Measurements from ENCODE around the gene NMRAL1.

NMRAL1 gene

DNA sequence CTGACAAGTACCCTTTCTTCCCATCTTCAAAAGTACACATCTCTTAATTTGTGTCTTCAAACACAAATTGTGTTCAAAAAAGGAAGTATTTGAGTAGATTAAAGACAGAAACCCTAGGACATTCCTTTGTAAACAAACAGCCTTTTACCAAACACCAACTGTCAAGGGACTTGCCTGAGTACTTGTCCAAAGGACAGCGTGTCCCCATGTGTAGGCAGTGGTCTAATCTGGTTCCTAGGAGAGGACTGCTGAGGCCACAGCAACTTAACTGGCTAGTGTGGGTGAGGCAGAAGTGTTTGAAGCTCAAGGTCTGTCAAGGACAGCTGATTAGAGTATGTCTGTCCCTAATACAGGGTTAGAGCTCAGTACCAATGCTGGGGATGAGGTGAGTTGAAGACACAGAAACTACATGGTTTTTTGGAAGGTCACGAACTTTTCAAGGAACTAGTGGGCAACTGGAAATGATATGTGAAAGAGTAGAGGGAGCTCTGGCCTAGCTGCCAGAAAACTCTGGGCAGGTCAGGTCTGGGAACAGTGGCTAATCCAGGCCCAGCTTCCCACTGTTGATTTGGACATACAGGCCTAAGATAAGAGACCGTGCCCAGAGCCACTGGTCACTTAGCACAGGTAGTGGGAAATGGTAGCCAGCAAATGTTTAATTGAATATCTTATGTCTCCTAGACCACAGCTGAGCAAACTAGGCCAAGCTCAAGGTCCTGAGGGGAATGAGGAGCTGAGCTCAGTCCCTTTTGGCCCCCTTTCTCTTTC lies 11.9 kb upstream of the NMRAL1 start:
- Histone ChIP-seq H3K36me3 (ENCODE audit: control insufficient read depth in 2 of 2, insufficient read depth in 1 of 2, low read length in 2 of 2) (peaks cover 9 to 28% of the 10 kb centered on the region in 2 experiments; a peak in 2 of 3 replicates), H3K27ac (ENCODE audit: extremely low read depth, low read depth, low read length) (no peak overlapping the region)
- POLR2A ChIA-PET, result interaction anchor here (0.8 to 1.0 kb wide), 3 partner anchors 10 to 215 kb away, joined by 3 read pairs; partner anchors contain the start of gene HMOX2

More for the DNA sequence above, 11.9 kb upstream of the NMRAL1 start:
- TF ChIP-seq ZNF549 (tag by site-specific recombination; IDR thresholded peaks at IDR 0.05) (no peak), ZBTB8A (tag by site-specific recombination; IDR thresholded peaks at IDR 0.05) (no peak), ZNF416 (tag by site-specific recombination; IDR thresholded peaks at IDR 0.05) (no peak), ZNF473 (tag by site-specific recombination; IDR thresholded peaks at IDR 0.05) (no peak), ZNF510 (tag by site-specific recombination; IDR thresholded peaks at IDR 0.05; ENCODE audit: insufficient replicate concordance) (no peak), ZNF660 (tag by site-specific recombination; IDR thresholded peaks at IDR 0.05) (no peak), ZNF169 (tag by site-specific recombination; IDR thresholded peaks at IDR 0.05) (no peak), ZIC2 (tag by site-specific recombination; IDR thresholded peaks at IDR 0.05) (no peak), OSR2 (tag by site-specific recombination; IDR thresholded peaks at IDR 0.05) (no peak), PRDM2 (tag by site-specific recombination; IDR thresholded peaks at IDR 0.05; ENCODE audit: borderline replicate concordance) (no peak), ZNF133 (tag by site-specific recombination; IDR thresholded peaks at IDR 0.05) (no peak), KLF16 (tag by site-specific recombination; IDR thresholded peaks at IDR 0.05) (no peak), ZNF140 (tag by site-specific recombination; IDR thresholded peaks at IDR 0.05) (no peak), ZBTB20 (tag by site-specific recombination; IDR thresholded peaks at IDR 0.05) (no peak), ZNF138 (tag by site-specific recombination; IDR thresholded peaks at IDR 0.05; ENCODE audit: borderline replicate concordance) (no peak)
- TF ChIP-seq, protein P1, sequence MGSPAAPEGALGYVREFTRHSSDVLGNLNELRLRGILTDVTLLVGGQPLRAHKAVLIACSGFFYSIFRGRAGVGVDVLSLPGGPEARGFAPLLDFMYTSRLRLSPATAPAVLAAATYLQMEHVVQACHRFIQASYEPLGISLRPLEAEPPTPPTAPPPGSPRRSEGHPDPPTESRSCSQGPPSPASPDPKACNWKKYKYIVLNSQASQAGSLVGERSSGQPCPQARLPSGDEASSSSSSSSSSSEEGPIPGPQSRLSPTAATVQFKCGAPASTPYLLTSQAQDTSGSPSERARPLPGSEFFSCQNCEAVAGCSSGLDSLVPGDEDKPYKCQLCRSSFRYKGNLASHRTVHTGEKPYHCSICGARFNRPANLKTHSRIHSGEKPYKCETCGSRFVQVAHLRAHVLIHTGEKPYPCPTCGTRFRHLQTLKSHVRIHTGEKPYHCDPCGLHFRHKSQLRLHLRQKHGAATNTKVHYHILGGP (tag by site-specific recombination; IDR thresholded peaks at IDR 0.05), result no peak
- TF ChIP-seq, protein P2, sequence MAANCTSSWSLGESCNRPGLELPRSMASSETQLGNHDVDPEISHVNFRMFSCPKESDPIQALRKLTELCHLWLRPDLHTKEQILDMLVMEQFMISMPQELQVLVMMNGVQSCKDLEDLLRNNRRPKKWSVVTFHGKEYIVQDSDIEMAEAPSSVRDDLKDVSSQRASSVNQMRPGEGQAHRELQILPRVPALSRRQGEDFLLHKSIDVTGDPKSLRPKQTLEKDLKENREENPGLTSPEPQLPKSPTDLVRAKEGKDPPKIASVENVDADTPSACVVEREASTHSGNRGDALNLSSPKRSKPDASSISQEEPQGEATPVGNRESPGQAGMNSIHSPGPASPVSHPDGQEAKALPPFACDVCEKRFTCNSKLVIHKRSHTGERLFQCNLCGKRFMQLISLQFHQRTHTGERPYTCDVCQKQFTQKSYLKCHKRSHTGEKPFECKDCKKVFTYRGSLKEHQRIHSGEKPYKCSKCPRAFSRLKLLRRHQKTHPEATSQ (tag by site-specific recombination; IDR thresholded peaks at IDR 0.05), result no peak
- TF ChIP-seq, protein P3, sequence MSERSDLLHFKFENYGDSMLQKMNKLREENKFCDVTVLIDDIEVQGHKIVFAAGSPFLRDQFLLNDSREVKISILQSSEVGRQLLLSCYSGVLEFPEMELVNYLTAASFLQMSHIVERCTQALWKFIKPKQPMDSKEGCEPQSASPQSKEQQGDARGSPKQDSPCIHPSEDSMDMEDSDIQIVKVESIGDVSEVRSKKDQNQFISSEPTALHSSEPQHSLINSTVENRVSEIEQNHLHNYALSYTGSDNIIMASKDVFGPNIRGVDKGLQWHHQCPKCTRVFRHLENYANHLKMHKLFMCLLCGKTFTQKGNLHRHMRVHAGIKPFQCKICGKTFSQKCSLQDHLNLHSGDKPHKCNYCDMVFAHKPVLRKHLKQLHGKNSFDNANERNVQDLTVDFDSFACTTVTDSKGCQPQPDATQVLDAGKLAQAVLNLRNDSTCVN (tag by site-specific recombination; optimal IDR thresholded peaks at IDR 0.05), result no peak
- Histone ChIP-seq H3K4me3 (ENCODE audit: low read depth, low read length) (no peak overlapping the region), H3K9me3 (ENCODE audit: control insufficient read depth, insufficient read depth, low read depth, low read length) (no peaks in the 10 kb centered on the region), H3K4me1 (ENCODE audit: control insufficient read depth, insufficient read depth, low read length) (peaks cover 7% of the 10 kb centered on the region; the same call in 1 of the 2 replicates)
- CTCF ChIA-PET, result no interaction called here

Measured in HEK293 (cell line).